Ishikawa (cell line): Measurements from ENCODE around the gene ZNF619.

Experiments
- CEBPB ChIP-seq: IDR thresholded peaks from 2 replicates; pipeline ENCODE4 v1.6.1; 2012
- CREB1 ChIP-seq: IDR thresholded peaks from 2 replicates; pipeline ENCODE4 v1.6.1; 2012; ENCODE audit warnings: low read depth
- EGR1 ChIP-seq: IDR thresholded peaks from 2 replicates; pipeline ENCODE4 v1.6.1; 2012
- EP300 ChIP-seq: IDR thresholded peaks from 2 replicates; pipeline ENCODE4 v1.6.1; 2012; ENCODE audit warnings: borderline replicate concordance
- FOXM1 ChIP-seq: IDR thresholded peaks from 2 replicates; pipeline ENCODE4 v1.6.1; 2012; ENCODE audit warnings: low read depth, borderline replicate concordance
- MAX ChIP-seq: IDR thresholded peaks from 2 replicates; pipeline ENCODE4 v1.6.1; 2012
- NFIC ChIP-seq: IDR thresholded peaks from 2 replicates; pipeline ENCODE4 v1.6.1; 2012
- RAD21 ChIP-seq: IDR thresholded peaks from 2 replicates; pipeline ENCODE4 v1.6.1; 2012; ENCODE audit warnings: low read depth
- TAF1 ChIP-seq: IDR thresholded peaks from 2 replicates; pipeline ENCODE4 v1.6.1; 2012; ENCODE audit warnings: low read depth, mild to moderate bottlenecking
- TCF12 ChIP-seq: IDR thresholded peaks from 2 replicates; pipeline ENCODE4 v1.6.1; 2012; ENCODE audit warnings: low read depth
- TEAD4 ChIP-seq: IDR thresholded peaks from 2 replicates; pipeline ENCODE4 v1.6.1; 2012
- USF1 ChIP-seq: IDR thresholded peaks from 2 replicates; pipeline ENCODE4 v1.6.1; 2012
- YY1 ChIP-seq: IDR thresholded peaks from 2 replicates; pipeline ENCODE4 v1.6.1; 2012; ENCODE audit warnings: low read depth
- ZBTB7A ChIP-seq: IDR thresholded peaks from 2 replicates; pipeline ENCODE4 v1.6.1; 2012; ENCODE audit warnings: low read depth
- TF ChIP-seq, protein P1 (sequence below): IDR thresholded peaks from 2 replicates; pipeline ENCODE4 v1.6.1; 2012; ENCODE audit warnings: low read depth, mild to moderate bottlenecking

Gene ZNF619

DNA sequence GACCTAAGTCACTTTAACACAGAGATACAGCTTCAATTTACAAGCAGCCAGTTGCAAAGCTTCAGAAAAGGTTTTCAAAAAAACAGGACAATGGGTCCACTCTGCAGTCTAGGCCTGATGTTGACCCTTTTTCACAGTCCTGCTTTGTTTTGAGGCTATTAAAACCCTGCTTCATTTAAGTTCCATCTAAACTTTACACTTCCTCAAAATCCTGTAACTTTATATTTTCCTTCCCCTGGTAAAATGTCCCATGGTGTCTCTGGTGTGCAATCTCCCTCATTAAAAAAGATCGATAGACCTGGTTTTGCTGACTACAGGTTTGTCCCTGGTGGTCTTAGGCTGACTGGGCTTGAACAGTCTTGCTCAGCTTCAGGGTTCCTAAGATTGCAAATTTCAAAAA is 24.9 kb upstream of the ZNF619 start:
- no peak for TF ChIP-seq ZBTB7A
- no peak for TF ChIP-seq CEBPB
- TF ChIP-seq YY1: no peak
- no peak for TF ChIP-seq CREB1
- TF ChIP-seq, protein P1, sequence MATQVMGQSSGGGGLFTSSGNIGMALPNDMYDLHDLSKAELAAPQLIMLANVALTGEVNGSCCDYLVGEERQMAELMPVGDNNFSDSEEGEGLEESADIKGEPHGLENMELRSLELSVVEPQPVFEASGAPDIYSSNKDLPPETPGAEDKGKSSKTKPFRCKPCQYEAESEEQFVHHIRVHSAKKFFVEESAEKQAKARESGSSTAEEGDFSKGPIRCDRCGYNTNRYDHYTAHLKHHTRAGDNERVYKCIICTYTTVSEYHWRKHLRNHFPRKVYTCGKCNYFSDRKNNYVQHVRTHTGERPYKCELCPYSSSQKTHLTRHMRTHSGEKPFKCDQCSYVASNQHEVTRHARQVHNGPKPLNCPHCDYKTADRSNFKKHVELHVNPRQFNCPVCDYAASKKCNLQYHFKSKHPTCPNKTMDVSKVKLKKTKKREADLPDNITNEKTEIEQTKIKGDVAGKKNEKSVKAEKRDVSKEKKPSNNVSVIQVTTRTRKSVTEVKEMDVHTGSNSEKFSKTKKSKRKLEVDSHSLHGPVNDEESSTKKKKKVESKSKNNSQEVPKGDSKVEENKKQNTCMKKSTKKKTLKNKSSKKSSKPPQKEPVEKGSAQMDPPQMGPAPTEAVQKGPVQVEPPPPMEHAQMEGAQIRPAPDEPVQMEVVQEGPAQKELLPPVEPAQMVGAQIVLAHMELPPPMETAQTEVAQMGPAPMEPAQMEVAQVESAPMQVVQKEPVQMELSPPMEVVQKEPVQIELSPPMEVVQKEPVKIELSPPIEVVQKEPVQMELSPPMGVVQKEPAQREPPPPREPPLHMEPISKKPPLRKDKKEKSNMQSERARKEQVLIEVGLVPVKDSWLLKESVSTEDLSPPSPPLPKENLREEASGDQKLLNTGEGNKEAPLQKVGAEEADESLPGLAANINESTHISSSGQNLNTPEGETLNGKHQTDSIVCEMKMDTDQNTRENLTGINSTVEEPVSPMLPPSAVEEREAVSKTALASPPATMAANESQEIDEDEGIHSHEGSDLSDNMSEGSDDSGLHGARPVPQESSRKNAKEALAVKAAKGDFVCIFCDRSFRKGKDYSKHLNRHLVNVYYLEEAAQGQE: no peak
- TF ChIP-seq EP300: no peak
- TF ChIP-seq TAF1: no peak
- no peak for TF ChIP-seq RAD21

GRCh38 chr3:40452562-40452875 is 24.4 kb upstream of the ZNF619 start:
- TF ChIP-seq TAF1 (no peak), YY1 (no peak), ZBTB7A (no peak)

DNA sequence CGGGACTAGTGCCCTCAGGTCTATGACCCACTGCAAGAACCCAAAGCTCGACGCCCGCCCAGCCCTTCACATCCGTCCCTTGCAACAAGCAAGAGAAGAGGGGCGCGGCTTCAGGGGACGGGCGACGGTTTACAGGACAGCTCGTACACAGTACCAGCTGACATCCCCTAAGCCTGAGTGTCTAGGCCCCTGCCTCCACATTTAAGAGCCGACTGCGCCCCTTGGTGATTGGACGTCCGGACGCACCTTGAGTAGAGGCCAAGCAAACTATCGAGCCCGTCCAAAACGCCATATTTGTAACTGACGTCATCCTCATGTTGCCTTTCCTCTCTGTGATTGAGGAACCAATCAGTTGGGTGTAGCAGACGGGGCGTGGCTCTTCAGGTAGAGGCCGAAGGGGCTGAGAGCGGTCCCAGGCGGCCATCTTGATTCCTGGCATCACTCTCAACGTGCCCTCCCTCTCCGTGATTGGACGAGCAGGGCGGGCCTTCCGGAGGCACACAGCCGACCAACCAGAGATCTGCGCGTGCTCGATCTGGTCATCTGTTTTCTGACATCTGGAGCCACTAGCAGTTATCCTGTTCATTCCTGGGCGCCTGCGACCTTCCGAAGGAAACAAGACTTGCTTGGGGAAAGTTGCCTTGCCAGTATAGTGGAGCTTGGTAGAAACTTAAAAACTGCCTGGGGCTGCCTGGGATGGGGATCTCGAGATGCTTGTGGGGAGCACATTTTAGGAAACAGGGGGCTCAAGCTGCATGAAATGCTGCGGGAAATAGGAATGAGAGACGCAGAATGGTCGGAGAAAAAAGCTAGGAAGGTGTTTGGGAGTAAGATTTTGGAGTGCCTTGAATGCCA is 23.8 kb upstream of the ZNF619 start:
- TF ChIP-seq CEBPB (no peak), USF1 (peak; percentile 38; the same call in 1 of the 2 replicates), RAD21 (no peak), EGR1 (no peak; the same call in 1 of the 2 replicates), CREB1 (peak; percentile 62; the same call in 1 of the 2 replicates), TCF12 (peak; percentile 37; the same call in 1 of the 2 replicates), TEAD4 (no peak), ZBTB7A (no peak), NFIC (no peak), EP300 (no peak), MAX (peak; percentile 47), FOXM1 (no peak), YY1 (peak; percentile 98), TAF1 (peak; percentile 73)
- TF ChIP-seq, protein P1: no peak

DNA sequence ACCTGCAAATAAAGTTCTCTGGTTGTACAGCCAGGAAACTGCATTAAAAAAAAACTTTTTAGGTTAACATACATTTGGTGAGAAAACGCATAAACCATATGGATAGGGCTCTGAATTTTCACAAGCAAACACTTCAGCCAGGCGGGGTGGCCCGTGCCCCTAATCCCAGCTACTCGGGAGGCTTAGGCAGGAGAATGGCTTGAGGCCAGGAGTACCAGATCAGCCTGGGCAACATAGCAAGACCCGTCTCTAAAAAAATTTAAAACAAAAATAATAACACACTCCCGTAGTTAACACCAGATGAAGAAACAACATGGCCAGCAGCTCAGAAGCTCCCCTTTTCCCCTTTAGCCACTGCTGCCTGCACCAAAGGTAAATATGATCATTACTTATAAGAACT is 23.0 kb upstream of the ZNF619 start:
- TF ChIP-seq CEBPB (no peak), TAF1 (no peak), NFIC (no peak), TEAD4 (no peak), RAD21 (no peak), EGR1 (no peak), USF1 (no peak), TCF12 (no peak)
- TF ChIP-seq, protein P1: no peak

DNA sequence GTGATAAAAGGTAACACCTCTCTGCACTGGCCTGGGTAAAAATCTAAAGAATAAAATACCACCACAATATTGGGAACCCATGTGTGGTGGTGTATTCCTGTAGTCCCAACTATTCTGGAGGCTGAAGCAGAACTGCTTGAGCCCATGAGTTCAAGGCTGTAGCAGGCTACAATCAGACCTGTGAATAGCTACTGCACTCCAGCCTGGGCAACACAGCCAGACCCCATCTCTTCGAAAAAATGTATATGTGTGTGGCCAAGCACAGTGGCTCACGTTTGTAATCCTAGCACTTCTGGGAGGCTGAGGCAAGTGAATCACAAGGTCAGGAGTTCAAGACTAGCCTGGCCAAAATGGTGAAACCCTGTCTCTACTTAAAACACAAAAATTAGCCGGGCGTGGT is 21.6 kb upstream of the ZNF619 start:
- TF ChIP-seq TEAD4: no peak
- TF ChIP-seq ZBTB7A: no peak
- TF ChIP-seq MAX: no peak
- TF ChIP-seq USF1: no peak
- TF ChIP-seq EP300: no peak
- no peak for TF ChIP-seq TCF12
- TF ChIP-seq TAF1: no peak
- no peak for TF ChIP-seq FOXM1
